Measurements from ENCODE around the gene ITGAX. TPM values are rescaled to one million over a fixed set of nuclear protein-coding genes. Genes with fewer than 3 reads are reported as not detected.

Gene ITGAX
- total RNA-seq, 1 donor from 2014 or later = not detected

DNA sequence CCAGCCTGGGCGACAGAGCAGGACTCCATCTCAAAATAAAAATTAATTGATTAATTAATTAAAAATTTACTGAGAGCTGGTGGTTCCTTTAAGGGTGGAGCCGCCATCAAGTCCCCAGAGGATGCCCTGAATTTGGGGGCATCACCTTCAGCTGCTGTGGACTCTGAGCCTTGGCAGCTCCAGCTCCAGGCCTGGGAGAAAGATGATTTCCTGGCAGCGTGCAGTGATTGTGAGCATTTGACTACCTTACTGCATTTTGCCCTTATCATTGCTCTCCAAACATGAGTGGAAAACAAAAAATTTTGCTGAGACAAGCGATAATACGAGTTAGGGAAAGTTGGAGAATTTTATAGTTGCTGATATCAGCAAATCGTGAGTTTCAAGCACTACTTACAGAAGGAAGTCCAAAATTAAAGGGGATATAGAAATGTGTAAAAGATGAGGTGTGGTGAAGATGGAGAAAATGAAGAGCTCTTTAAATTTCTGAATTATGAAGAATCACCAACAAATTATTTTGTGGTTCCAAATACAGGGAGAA is 35.6 kb downstream of the ITGAX start:
- Mint-ChIP-seq H3K4me1 (ENCODE audit: low read depth) (no peaks in the 10 kb centered on the region), H3K9me3 (ENCODE audit: low read depth) (peaks cover 3% of the 10 kb centered on the region), H3K4me3 (ENCODE audit: unreplicated experiment) (no peak overlapping the region), H3K27ac (ENCODE audit: unreplicated experiment) (no peak overlapping the region), H3K36me3 (ENCODE audit: low read depth) (no peaks in the 10 kb centered on the region), H3K27me3 (ENCODE audit: low read depth) (peaks cover 22% of the 10 kb centered on the region)
- no peak for TF ChIP-seq CTCF (IDR thresholded peaks at IDR 0.05)
- DNase-seq (ENCODE audit: low spot score) = no peak

DNA sequence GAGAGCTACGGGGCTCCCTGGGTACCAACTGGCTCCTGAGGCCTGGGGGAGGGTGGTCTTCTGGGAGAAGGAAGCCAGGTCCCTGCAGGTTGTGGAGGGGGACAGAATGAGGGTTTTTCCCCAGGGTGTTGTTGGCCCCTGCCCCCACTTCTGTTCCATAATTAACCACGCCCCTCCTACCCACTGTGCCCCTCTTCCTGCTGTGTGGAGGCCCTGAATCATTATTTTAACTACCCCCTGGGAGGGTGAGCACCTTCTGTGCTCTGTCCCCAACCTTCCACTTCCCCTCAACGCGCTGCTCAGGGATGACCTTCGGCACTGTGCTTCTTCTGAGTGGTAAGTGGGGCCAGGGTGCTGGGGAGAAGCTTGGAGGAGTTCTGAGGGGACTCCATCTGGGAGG is 38.1 kb downstream of the ITGAX start, which contains the start of gene ITGAD:
TSS of gene ITGAD (plus strand) at position 280 of the 400 bp plus-strand sequence. CDS start at position 306, 26 bp downstream.
- TF ChIP-seq CTCF (IDR thresholded peaks at IDR 0.05) = no peak
- H3K36me3 Mint-ChIP-seq (ENCODE audit: low read depth) = no peaks in the 10 kb centered on the region
- DNase-seq (ENCODE audit: low spot score) = no peak
- H3K4me3 Mint-ChIP-seq (ENCODE audit: unreplicated experiment) = no peak within 1 kb of the TSS
- no peaks in the 10 kb centered on the region for H3K9me3 Mint-ChIP-seq (ENCODE audit: low read depth)
- peaks cover 17% of the 10 kb centered on the region for H3K27me3 Mint-ChIP-seq (ENCODE audit: low read depth)
- H3K27ac Mint-ChIP-seq (ENCODE audit: unreplicated experiment) = no peak within 1 kb of the TSS
- no peaks in the 10 kb centered on the region for H3K4me1 Mint-ChIP-seq (ENCODE audit: low read depth)

DNA sequence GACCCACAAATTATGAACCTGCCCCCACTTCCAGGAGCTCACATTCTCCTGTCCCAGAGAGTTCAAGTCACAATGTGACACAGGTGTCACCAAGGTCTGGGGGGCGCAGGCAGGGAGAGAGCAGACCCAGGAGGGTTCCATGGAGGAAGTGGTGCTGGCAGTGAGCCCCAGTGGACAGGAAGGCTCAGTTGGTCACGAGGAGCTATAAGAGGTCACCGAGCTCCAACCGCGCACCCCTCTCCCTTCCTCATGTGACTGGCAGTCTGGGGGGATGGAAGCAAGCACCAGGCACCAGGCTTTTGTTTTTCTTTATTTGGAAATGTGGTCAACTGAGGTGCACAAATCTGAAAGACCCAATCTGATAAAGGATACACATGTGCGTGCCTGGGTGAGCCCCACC is 40.7 kb downstream of the ITGAX start:
- TF ChIP-seq CTCF (IDR thresholded peaks at IDR 0.05) = no peak
- H3K27ac Mint-ChIP-seq (ENCODE audit: unreplicated experiment) = no peak overlapping the region
- peaks cover 8% of the 10 kb centered on the region for H3K9me3 Mint-ChIP-seq (ENCODE audit: low read depth)
- no peak overlapping the region for H3K4me3 Mint-ChIP-seq (ENCODE audit: unreplicated experiment)
- no peaks in the 10 kb centered on the region for H3K4me1 Mint-ChIP-seq (ENCODE audit: low read depth)
- DNase-seq (ENCODE audit: low spot score) = no peak
- peaks cover 3% of the 10 kb centered on the region for H3K27me3 Mint-ChIP-seq (ENCODE audit: low read depth)
- no peaks in the 10 kb centered on the region for H3K36me3 Mint-ChIP-seq (ENCODE audit: low read depth)

DNA sequence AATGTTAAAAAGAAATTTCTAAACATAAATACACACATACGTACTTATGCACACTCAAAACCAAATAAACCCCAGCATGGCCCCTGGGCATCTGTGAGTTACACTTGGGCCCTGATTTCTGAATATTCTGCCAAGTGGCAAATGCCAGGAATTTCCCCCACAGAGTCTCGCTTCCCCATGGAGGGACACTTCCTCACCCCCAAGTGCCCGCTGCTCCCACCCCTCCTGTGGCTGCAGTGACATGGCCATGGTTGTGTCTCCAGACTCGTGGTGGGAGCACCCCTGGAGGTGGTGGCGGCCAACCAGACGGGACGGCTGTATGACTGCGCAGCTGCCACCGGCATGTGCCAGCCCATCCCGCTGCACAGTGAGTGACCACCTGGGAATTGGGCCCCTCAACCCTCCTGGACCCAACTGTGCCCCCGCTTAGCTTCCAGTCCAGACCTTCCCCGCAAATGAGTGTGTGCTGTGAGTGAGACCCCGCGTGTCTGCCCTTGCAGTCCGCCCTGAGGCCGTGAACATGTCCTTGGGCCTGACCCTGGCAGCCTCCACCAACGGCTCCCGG is 42.2 kb downstream of the ITGAX start:
- no peak for DNase-seq (ENCODE audit: low spot score)
- peaks cover 3% of the 10 kb centered on the region for H3K27me3 Mint-ChIP-seq (ENCODE audit: low read depth)
- H3K36me3 Mint-ChIP-seq (ENCODE audit: low read depth) = no peaks in the 10 kb centered on the region
- H3K4me1 Mint-ChIP-seq (ENCODE audit: low read depth) = no peaks in the 10 kb centered on the region
- TF ChIP-seq CTCF (IDR thresholded peaks at IDR 0.05) = no peak
- no peak overlapping the region for H3K4me3 Mint-ChIP-seq (ENCODE audit: unreplicated experiment)
- no peak overlapping the region for H3K27ac Mint-ChIP-seq (ENCODE audit: unreplicated experiment)
- H3K9me3 Mint-ChIP-seq (ENCODE audit: low read depth) = peaks cover 8% of the 10 kb centered on the region

DNA sequence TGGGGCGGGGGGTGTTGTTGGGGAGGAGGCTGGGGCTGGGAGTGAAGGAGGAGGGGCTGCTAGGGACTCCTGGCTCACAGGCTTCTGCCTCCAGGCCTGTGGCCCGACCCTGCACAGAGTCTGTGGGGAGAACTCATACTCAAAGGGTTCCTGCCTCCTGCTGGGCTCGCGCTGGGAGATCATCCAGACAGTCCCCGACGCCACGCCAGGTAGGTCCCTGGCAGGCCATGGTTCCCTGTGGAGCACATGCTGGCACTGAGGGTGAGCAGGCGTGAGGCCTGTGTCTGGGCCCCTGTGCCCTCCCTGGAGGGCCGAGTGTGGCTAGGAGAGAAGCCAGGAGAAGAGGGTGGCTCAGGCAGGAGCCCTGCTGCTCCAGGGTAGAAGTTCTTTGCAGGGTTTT is 42.7 kb downstream of the ITGAX start:
- Mint-ChIP-seq H3K4me1 (ENCODE audit: low read depth) (no peaks in the 10 kb centered on the region), H3K4me3 (ENCODE audit: unreplicated experiment) (no peak overlapping the region), H3K9me3 (ENCODE audit: low read depth) (peaks cover 8% of the 10 kb centered on the region), H3K27me3 (ENCODE audit: low read depth) (peaks cover 3% of the 10 kb centered on the region), H3K36me3 (ENCODE audit: low read depth) (no peaks in the 10 kb centered on the region), H3K27ac (ENCODE audit: unreplicated experiment) (no peak overlapping the region)
- no peak for TF ChIP-seq CTCF (IDR thresholded peaks at IDR 0.05)
- no peak for DNase-seq (ENCODE audit: low spot score)
